ENCODE data around the gene TCERG1.
A peak's percentile ranks its signal among the peaks of the same experiment; 100 is the strongest.
"Not testable (repeated sequence)": the region's sequence is repeated elsewhere in the genome, so short reads cannot be mapped to it uniquely, and the experiment has no call there.

Gene TCERG1

DNA sequence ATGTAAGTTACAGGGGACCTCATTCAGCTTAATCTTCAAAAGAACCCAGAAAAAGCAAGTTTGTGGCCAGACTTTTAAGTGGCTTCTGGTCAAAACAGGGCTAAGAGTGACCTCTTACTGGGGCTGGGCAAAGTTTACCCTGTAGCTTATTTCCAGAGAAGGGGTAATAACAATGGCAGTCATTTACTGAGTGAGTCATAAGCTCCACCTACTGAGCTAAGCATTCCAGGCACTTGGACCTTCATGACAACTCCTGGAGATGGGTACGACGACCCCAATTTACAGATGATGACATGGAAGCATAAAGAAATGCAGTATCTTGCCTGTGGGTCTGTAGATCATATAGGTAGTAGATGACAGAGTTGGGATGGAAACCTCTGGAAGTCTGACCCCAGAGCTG, 73.6 kb downstream of the TCERG1 start:
- DNase-seq (ENCODE audit: low read depth) = no peak

DNA sequence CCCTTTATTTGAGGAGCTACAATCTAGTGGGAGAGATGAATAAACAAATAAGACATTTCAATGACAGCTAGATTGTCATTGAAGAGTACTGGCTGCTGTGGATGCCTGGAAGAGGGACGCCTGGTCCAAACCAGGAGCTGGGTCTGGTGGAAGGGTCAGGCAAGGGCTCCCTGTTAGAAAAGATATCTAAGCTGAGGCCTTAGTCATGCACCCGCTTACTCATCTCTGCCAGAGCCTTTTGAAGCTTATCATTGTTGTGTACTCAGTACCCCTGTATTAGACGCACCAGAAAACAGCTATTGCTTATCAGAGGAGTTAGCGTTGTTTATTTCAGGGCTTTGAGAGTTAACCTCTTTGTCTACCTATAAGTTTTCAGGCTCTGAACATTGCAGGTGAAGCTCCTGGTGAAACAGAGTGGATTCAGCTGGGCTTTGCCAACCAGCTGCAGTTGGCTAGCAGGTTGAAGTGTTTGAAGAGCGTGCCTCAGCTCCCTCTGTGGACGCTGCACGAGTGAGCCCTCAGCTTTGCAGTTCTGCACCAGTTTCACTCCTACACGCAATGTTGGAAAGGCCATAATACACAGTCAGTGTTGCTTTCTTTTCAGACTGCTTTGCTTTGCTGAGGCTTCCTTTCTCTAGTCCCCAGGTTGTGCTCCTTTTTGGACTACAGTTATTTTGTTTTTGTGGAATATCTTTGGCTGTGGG, 74.4 kb downstream of the TCERG1 start:
- DNase-seq (ENCODE audit: low read depth) = no peak

DNA sequence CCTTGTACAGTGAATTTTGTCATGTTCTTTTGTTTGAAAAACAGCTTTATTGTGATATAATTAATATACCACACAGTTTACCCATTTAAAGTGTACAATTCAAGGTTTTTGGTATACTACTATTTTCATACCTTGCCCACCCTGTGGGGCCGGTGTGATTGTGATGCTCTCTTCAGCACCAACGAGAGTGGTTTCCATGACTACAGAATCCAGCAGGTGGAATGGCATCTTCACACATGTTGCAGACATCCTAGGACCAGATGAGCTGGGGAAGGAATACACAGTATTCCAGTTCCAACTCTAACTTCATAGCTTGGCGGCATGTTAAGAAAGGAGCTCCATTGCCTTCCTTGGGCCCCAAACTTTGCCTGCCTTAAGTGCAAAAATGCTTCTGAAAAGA, 76.6 kb downstream of the TCERG1 start:
- DNase-seq (ENCODE audit: low read depth) = no peak

DNA sequence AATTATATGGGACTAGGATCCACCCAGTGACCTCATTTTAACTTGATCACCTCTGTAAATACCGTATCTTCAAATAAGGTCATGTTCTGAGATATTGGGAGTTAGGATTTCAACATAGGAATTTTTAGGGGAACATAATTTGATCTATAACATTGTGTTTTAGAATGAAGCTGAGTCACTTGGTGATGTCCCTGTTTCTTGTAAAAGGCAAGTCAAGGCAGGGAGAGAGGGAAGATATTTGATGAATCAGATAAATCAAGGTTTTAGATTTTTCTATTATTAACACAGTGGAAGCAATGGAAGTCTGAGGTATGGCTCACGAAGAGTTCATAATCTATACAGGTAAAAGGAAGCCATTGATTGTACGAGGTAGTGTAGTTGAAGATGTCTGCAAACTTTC, 80.7 kb downstream of the TCERG1 start:
- no peak for DNase-seq (ENCODE audit: low read depth)

DNA sequence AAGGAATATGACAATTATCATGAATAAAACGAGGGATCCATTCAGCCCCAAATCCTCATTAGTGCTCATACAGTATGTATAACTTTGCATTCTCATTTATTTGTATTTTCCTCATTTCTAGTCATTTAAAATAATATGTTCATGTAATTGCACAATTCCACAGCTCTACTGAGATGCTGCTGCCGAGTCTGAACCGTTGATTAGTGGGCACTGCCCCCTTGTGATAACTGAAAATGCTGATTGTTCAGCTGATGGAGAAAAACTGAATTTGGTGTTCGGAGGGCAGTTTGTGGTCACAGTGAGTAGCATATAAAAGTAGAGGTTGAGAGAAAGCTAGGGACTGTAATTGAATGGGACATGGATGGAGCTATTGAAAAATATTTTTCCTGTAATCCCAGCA, 81.1 kb downstream of the TCERG1 start:
- no peak for DNase-seq (ENCODE audit: low read depth)

DNA sequence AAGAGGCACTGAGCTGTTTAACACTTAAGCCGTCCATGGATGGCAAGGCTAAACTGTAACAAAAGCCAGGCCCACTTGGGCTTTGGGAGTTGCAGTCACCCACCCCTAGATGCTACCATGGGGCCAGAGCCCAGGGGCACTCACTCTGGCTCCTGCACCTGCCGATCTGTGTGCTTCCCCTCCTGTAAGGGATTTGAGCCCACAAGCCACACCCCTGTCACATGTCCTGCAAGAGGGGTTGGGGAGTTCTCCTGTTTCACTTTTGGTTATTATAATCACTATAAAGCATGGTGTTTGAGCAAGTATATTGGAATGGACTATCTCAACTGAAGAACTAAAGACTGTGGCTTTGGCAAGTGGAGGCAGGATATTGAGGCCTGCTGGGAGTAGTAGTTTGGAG, 82.9 kb downstream of the TCERG1 start:
- DNase-seq (ENCODE audit: low read depth) = no peak

DNA sequence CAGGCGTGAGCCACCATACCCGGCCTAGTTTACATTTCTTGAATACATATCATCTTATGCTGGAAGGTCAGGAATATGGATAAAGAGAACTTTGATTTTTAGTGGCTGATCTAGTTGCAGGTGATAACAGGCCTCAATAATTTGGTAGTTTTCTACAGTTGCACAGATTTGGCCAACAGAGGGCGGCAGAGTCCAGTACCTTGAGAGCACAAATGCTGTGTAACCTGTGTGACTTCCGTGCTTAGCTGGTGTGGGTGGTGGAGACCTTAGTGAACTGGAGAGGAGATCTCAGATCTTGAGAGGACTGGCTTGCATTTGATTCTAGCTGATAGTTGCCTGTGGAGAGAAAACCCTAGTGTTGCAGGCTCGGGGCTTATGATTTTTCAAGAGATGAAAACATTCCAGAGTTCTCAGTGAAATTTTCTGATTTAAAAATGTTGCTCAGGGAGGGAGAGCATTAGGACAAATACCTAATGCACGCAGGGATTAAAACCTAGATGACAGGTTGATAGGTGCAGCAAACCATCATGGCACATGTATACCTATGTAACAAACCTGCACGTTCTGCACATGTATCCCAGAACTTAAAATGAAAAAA, 86.2 kb downstream of the TCERG1 start:
- peak; percentile 39 for DNase-seq (ENCODE audit: low read depth)

DNA sequence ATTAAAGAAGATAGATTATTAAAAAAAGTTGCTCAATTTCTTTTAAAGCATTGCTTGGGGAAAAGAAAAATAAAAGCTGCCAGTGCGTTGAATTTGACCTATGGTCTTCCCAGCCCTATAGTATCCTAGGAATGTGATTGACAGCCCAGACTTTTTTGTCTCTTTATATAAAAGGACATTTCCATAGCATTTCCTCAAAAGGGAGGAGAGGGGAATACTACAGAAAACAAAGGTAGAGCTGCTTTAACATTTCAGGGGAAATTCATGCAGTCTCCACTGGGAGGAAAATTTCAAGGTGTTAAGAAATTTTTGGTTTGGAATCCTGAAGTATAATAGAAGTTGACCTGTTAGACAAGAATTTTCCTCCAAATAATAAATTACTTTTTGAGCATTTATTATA, 86.7 kb downstream of the TCERG1 start:
- no peak for DNase-seq (ENCODE audit: low read depth)

DNA sequence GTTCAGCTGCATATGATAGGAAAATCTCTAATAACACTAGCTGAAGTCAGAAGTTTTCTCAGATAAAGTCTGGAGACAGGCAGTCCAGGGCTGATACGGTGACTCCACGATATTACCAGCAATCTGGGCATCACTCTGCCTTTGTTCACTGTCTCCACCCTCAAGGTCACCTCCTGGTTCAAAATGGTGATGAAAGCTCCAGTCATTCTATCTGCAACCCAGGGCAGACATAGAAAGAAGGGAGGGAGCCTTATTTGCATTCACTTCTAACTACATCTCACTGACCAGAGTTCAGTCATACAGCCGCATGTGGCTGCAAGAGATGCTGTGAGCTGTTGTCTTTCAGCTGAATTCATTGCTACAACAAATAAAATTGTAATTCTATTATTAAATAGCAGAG, 91.3 kb downstream of the TCERG1 start:
- no peak for DNase-seq (ENCODE audit: low read depth)

DNA sequence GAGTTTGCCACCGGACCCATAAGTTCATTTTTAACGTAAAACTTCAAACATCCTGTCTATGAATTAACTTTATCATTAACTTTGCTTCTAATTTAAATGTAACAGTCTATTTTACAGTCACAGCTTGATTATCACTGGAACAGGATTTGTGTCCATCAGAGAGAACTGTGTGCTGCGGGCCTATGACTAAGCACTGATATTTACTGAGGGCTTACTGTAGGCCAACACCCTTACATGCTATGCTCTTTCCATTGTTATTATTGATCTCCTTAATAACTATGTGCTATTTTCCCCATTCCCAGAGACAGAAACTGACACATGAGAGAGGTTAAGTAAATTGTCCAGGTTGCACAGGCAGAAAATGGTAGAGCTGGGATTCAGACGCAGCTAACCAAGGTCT, 92.8 kb downstream of the TCERG1 start:
- no peak for DNase-seq (ENCODE audit: low read depth)

DNA sequence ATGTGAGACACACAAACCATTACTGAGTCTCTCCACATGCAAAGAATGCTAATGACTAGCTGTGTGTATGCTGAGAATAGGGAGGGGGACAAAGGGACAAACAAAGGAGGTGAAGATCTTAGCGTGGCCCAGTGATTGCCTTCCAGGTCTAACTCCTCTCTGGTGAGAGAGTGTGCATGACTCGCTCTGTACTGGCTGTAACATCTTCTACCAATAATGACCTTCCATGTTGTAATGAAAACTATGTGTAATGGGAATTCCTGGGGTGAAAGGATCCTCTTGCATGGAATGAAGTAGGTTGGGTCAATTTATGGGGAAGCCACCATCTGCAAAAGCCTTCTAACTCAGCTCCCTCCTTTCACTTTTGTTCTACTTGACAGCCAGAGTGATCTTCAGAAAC, 93.3 kb downstream of the TCERG1 start:
- no peak for DNase-seq (ENCODE audit: low read depth)

DNA sequence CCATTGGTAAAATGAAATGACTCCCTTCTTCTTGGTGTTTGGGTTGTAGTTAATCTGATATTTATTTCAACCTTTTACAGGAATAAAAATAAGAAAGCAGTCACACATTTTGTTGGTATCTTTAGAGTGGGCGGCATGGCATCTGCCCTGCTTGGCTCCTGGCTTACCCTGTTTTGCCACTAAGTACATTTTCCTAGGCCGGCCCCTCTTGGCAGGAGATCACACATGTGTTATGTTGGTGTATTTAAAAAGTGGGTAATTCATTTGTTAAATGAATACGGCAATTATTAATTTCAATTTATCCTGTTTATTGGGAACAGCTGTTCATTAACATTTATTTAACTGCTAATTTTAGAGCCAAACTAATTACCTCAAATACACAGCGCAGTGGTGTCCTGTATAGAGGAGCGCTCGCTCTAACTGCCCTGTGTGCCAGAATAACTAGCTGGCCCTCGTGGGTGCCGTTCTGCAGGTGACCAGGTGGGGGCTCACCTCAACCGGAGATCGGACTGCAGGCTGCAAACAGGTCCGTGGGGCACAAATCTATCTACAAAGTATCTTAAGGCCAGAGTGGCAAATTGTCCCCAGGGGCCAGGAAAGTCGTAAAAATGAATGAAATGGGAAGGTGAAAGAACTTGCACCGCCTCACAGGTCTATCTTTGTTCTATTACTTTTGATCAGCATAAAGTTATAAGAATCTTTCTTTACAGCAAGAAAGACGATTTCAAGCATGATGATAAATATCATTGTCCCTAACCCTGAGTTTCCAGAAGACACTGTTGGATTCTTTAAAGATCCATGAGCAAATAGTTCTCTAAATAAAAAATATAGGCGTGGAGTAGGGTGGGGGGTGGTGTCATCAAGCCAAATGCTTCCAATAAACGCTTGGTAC, 95.1 kb downstream of the TCERG1 start:
- peak; percentile 41 for DNase-seq (ENCODE audit: low read depth)

DNA sequence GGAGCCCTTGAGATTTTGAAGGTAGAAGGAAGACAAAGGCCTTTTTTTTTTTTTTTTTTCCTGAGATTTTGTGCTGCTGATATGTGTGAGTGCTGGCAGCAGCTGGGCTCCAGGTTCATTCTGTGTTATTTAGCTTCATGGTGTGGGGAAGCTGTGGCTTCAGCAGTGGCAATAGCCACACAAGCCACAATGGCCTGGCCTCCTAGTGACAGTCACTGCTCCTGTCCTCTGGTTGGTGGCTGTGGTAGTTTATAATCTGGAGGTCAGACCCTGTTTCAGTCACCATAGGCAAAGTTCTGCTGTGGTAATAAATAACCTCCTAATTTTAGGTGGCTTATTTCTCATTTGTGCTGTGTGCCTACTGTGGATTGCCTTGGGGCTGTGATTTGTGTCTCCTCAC, 97.1 kb downstream of the TCERG1 start:
- no peak for DNase-seq (ENCODE audit: low read depth)

DNA sequence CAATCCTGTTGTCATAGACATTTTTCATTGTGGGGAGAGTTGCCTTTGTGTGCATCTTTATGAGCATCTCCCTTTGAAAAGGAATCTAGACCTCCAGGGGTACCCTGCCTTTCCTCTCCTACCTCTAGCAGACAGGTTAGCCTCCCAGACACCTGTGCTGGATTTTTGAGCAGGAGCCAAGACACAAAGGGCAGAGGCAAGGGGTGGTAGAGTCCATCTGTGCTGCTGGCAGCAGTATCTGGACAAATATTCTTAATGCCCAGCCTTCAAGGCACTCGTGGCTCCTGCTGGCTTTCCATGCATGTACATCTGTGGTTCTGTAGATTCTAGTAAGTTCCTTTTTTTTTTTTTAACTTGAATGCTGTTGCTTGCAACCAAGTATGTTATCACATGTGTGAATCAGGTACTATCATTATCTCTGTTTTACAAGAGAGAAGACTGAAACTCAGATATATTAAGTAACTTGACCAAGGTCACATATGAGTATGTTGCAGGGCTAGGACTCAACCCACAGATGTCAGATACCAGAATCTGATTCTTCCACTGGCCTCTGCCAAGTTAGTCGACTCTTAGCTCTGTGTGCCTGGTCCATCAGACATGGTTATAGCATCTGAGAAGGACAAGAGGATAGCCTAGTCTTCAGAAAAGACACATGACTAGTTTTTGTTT, 101.8 kb downstream of the TCERG1 start:
- DNase-seq (ENCODE audit: low read depth) = no peak

DNA sequence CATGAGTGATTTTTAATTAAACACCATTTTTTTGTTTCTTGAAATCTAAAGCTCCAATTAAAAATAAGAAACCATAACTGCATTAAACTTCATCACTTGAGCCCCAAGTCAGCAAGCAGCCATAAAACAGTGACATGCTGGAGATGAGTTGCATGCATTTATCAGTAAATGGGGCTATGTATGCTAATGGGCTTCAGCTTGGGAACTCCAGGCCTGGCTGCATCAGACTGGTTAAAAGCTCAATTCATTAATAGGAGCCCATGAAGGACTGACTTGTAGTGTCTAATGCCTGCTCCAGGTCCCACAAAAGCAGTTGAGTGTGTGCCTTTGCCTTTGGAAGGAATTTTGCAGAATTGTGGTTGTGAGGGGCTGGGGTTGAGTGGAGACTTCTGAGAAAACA, 102.5 kb downstream of the TCERG1 start:
- no peak for DNase-seq (ENCODE audit: low read depth)

DNA sequence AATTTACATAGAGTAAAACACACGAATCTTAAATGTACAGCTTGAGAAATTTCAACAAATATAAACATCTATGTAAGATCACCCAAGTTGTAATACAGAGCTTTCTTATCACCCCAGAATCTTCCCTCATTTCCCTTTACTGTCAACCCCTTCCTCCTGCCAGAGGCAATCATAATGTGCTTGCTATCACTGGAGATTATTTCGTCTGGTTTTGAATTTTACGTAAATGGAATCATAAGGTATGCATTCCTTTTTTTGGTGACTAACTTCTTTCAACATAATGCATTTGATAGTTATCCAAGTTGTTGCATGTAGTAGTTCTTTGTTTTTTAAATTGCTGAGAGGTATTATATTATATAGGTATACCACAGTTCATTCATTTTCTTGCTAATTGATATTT, 106.3 kb downstream of the TCERG1 start:
- no peak for DNase-seq (ENCODE audit: low read depth)

DNA sequence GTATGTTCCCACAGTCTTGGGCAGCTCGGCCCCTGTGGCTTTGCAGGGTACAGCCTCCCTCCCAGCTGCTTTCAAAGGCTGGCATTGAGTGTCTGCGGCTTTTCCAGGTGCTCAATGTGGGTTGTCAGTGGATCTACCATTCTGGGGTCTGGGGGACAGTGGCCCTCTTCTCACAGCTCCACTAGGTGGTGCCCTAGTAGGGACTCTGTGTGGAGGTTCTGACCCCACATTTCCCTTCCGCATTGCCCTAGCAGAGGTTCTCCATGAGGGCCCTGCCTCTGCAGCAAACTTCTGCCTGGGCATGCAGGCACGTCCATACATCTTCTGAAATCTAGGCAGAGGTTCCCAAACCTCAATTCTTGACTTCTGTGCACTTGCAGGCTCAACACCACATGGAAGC, 109.8 kb downstream of the TCERG1 start:
- not testable (repeated sequence) for DNase-seq (ENCODE audit: low read depth)

DNA sequence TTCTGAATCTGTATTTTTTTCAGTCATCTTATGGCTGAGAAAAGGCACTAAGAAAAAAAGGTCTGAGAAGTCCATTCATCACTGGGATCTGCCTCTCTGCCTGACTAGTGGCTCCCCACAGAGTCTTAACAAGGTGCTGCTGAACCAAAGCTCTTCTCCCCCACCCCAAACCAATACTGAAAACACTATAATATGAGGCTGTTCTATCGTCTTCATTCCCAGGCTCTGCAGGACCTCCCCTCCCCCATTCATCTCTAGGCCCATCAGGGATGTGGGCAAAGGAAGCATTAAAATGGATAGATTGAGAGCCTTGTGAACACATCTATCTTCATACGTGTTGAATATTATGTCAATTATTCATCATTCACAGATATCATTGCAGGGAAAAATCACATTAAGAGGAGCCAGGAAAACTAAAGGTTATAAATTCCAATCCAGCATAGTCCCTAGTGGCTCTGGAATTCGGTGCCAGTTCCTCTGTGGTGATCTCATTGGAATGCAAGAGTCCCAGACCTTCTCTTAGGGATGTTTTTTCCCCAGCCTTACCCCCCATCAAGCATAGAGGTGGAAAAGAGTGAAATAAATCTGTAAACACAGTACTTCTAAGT, 113.2 kb downstream of the TCERG1 start:
- no peak for DNase-seq (ENCODE audit: low read depth)
